ENCODE data around the gene FAM199X.
A peak's percentile ranks its signal among the peaks of the same experiment; 100 is the strongest.

- TF ChIP-seq POLR2A (IDR thresholded peaks at IDR 0.05) (peak; percentile 62), CTCF (IDR thresholded peaks at IDR 0.05) (peak; percentile 46 to 88 (median 74))
Measured at GRCh38 chrX:104165894-104166734, at the start of gene FAM199X.
